ENCODE data around the gene CFAP20. TPM values are rescaled to one million over a fixed set of nuclear protein-coding genes. Genes with fewer than 3 reads are reported as not detected.
"Not testable (repeated sequence)": the region's sequence is repeated elsewhere in the genome, so short reads cannot be mapped to it uniquely, and the experiment has no call there.

CFAP20 gene
- total RNA-seq, 1 donor from 2014 or later, result 79.6 TPM

DNA sequence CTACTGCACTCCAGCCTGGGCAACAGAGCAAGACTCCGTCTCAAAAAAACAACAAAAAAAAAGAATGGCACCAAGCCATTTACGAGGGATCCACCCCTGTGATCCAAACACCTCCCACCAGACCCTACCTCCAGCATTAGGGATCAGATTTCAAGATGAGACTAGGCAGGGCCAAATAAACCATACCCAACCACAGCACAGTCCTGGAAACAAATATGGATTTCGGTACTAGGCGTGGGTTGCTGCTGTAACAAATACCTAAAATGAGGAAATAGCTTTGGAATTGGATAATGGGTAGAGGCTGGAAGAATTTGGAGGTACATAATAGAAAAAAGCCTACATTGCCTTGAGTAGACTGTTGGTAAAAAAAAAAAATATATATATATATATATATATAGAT is 54.5 kb downstream of the CFAP20 start:
- H3K4me3 ChIP-seq (ENCODE audit: low read depth, low read length), result no peak overlapping the region
- TF ChIP-seq, protein P1, sequence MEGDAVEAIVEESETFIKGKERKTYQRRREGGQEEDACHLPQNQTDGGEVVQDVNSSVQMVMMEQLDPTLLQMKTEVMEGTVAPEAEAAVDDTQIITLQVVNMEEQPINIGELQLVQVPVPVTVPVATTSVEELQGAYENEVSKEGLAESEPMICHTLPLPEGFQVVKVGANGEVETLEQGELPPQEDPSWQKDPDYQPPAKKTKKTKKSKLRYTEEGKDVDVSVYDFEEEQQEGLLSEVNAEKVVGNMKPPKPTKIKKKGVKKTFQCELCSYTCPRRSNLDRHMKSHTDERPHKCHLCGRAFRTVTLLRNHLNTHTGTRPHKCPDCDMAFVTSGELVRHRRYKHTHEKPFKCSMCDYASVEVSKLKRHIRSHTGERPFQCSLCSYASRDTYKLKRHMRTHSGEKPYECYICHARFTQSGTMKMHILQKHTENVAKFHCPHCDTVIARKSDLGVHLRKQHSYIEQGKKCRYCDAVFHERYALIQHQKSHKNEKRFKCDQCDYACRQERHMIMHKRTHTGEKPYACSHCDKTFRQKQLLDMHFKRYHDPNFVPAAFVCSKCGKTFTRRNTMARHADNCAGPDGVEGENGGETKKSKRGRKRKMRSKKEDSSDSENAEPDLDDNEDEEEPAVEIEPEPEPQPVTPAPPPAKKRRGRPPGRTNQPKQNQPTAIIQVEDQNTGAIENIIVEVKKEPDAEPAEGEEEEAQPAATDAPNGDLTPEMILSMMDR (IDR thresholded peaks at IDR 0.05; ENCODE audit: insufficient read depth, low read length, poor library complexity, severe bottlenecking), result no peak
- no peaks in the 10 kb centered on the region for H3K27me3 ChIP-seq (ENCODE audit: control insufficient read depth, insufficient read depth, low read length)
- no peaks in the 10 kb centered on the region for H3K36me3 ChIP-seq (ENCODE audit: control insufficient read depth, insufficient read depth, low read length)
- DNase-seq (ENCODE audit: low read depth), result no peak

DNA sequence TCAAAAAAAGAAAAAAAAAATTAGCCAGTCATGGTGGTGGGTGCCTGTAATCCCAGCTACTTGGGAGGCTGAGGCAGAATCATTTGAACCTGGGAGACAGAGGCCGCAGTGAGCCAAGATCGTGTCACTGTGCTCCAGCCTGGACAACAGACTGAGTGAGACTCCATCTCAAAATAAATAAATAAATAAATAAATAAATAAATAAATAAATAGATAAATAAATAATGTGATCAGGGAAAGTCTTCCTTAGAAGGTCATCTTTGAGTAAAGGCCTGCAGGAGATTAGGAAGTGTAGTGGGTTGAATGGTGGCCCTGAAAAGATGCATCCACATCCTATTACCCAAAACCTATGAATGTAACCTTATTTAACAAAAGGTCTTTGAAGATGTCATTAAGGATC is 56.1 kb downstream of the CFAP20 start:
- not testable (repeated sequence) for DNase-seq (ENCODE audit: low read depth); H3K36me3 ChIP-seq (ENCODE audit: control insufficient read depth, insufficient read depth, low read length); H3K27me3 ChIP-seq (ENCODE audit: control insufficient read depth, insufficient read depth, low read length); H3K4me3 ChIP-seq (ENCODE audit: low read depth, low read length)

DNA sequence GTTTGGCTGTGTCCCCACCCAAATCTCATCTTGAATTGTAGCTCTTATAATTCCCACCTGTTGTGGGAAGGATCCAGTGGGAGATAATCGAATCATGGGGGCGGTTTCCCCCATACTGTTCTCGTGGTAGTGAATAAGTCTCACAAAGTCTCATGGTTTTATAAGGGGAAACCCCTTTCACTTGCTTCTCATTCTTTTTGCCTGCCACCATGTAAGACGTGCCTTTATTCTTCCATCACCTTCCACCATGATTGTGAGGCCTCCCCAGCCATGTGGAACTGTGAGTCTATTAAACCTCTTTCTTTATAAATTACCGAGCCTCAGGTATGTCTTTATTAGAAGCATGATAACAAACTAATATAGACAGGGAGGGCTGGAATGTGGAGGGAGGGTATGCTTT is 57.0 kb downstream of the CFAP20 start:
- H3K4me3 ChIP-seq (ENCODE audit: low read depth, low read length); DNase-seq (ENCODE audit: low read depth); H3K27me3 ChIP-seq (ENCODE audit: control insufficient read depth, insufficient read depth, low read length); H3K36me3 ChIP-seq (ENCODE audit: control insufficient read depth, insufficient read depth, low read length): not testable (repeated sequence)

DNA sequence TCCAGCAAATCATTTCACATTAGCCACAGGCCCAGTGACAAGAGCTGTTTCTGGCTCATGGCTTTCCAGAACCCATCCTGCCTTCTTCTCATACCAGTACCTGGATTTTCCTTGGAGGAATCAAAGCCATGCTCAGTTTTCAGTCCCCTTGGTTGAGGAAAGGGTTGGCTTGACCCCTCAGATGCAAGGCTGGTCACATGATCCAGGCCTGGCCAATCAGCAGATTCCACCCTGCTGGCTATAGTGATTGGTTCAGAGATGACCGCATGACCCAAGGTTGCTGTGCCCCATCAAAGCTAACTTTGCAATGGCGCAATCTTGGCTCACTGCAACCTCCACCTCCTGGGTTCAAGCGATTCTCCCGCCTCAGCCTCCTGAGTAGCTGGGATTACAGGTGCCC is 58.6 kb downstream of the CFAP20 start:
- Histone ChIP-seq H3K4me3 (ENCODE audit: low read depth, low read length) (no peak overlapping the region), H3K36me3 (ENCODE audit: control insufficient read depth, insufficient read depth, low read length) (no peaks in the 10 kb centered on the region), H3K27me3 (ENCODE audit: control insufficient read depth, insufficient read depth, low read length) (no peaks in the 10 kb centered on the region)
- TF ChIP-seq, protein P1 (IDR thresholded peaks at IDR 0.05; ENCODE audit: insufficient read depth, low read length, poor library complexity, severe bottlenecking), result no peak
- no peak for DNase-seq (ENCODE audit: low read depth)

Other genes starting within 250 kb of the CFAP20 start
- not detected in 2 replicates for gene CNGB1, start 158.3 kb downstream of the CFAP20 start, total RNA-seq
- 11.9 and 15.7 TPM in 2 replicates for gene ZNF319, start 128.7 kb downstream of the CFAP20 start, total RNA-seq
- 42.7 and 50.2 TPM in 2 replicates for gene USB1, start 128.0 kb downstream of the CFAP20 start, total RNA-seq
- 78.7 and 87.1 TPM in 2 replicates for gene MMP15, start 103.6 kb downstream of the CFAP20 start, total RNA-seq
- 52.9 and 54.8 TPM in 2 replicates for gene CSNK2A2, start 68.7 kb upstream of the CFAP20 start, total RNA-seq
- not detected in 2 replicates for gene PRSS54, start 165.6 kb upstream of the CFAP20 start, total RNA-seq